ENCODE results near the gene TUBB1. TPM values are rescaled to one million over a fixed set of nuclear protein-coding genes. Genes with fewer than 3 reads are reported as not detected.

Gene TUBB1
- total and polyA plus RNA-seq, 2 of the 4 experiments (the other 2 are of a cell fraction): not detected

DNA sequence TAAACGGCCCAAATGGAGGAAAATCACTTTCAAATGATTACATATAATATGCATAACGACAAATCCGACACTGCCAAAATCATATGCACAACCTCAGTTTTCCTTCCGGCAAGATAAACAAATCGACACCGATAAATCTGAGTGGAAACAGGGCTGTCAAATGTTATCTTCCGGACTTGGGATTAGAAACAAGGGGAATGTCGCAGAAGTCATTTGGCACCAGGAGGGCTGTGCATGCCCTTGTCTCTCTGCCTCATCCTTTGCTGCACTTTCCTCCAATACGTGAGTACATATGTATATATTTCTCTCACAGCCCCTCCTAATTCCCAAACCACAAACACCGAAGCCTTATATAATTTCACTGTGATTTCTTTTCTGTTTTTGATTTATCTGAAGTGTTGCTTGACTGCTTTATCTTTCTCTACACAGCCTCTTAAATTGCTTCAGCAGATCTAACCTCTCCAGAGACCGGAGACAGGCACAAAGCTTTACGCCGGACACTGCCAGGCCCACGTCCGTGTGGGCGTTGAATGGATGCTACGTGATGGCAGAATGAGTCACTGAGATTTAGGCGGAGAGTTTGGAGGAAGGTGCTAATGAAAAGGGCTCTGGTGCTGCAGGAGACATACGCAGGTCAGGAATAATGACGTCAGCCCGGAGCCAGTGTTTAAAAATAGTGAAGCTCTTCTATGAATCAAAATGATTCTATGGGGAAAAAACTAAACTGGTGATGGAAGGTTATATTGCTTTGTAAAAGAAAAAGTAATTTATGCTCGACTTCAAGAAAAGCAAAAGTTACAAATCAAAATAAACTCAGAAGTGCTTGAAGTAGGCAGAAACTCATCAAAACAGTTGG, 44.4 kb downstream of the TUBB1 start:
- no peak overlapping the region for H2BK15ac ChIP-seq (ENCODE audit: low read depth, low read length)
- H3K79me1 ChIP-seq (ENCODE audit: low read depth in 1 of 2, low read length in 2 of 2): no peaks in the 10 kb centered on the region
- dilution Hi-C loops (cut with HindIII; ENCODE audit: low sequenced_read_pairs, unreplicated experiment): no loop called here
- H3K9me3 ChIP-seq (ENCODE audit: control insufficient read depth, insufficient read depth, low read length): no peaks in the 10 kb centered on the region
- no peaks in the 10 kb centered on the region for H3K9me1 ChIP-seq (ENCODE audit: insufficient read depth, low read length)
- TF ChIP-seq RCOR1 (IDR thresholded peaks at IDR 0.05; ENCODE audit: insufficient replicate concordance, low read length): no peak
- TF ChIP-seq, protein P1, sequence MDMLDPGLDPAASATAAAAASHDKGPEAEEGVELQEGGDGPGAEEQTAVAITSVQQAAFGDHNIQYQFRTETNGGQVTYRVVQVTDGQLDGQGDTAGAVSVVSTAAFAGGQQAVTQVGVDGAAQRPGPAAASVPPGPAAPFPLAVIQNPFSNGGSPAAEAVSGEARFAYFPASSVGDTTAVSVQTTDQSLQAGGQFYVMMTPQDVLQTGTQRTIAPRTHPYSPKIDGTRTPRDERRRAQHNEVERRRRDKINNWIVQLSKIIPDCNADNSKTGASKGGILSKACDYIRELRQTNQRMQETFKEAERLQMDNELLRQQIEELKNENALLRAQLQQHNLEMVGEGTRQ (IDR thresholded peaks at IDR 0.05; ENCODE audit: low read depth, low read length): no peak
- TF ChIP-seq, protein P2, sequence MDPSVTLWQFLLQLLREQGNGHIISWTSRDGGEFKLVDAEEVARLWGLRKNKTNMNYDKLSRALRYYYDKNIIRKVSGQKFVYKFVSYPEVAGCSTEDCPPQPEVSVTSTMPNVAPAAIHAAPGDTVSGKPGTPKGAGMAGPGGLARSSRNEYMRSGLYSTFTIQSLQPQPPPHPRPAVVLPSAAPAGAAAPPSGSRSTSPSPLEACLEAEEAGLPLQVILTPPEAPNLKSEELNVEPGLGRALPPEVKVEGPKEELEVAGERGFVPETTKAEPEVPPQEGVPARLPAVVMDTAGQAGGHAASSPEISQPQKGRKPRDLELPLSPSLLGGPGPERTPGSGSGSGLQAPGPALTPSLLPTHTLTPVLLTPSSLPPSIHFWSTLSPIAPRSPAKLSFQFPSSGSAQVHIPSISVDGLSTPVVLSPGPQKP (IDR thresholded peaks at IDR 0.05; ENCODE audit: borderline replicate concordance, low read depth, low read length): no peak
- TF ChIP-seq BHLHE40 (IDR thresholded peaks at IDR 0.05; ENCODE audit: low read depth, low read length): peak; percentile 70
- TF ChIP-seq FOS (IDR thresholded peaks at IDR 0.05; ENCODE audit: low read depth, low read length): peak; percentile 90
- peak; percentile 38; the same call in 1 of the 2 replicates for TF ChIP-seq POLR2A (IDR thresholded peaks at IDR 0.05; ENCODE audit: low read depth, low read length)
- no peak for TF ChIP-seq MAFK (IDR thresholded peaks at IDR 0.05; ENCODE audit: low read depth, low read length)
- no peak for TF ChIP-seq MXI1 (IDR thresholded peaks at IDR 0.05; ENCODE audit: borderline replicate concordance, low read depth, low read length)
- no peak for TF ChIP-seq SMC3 (IDR thresholded peaks at IDR 0.05; ENCODE audit: low read depth, low read length)
- H3K4me3 ChIP-seq (ENCODE audit: insufficient read depth, low read depth, low read length): no peak overlapping the region
- peak overlapping the region; percentile 37 for H3K4me2 ChIP-seq (ENCODE audit: low read depth, low read length)
- WGBS, 2 experiments (ENCODE audit: extremely low coverage in 2 of 2, insufficient read length in 1 of 2): 0% methylated on average over 4 of the region's 22 CpGs; no CpG with 5 or more reads in 1 of the 2 experiments
- in situ Hi-C loops (cut with MboI; ENCODE audit: low sequenced_read_pairs): no loop called here
- peaks cover 6% of the 10 kb centered on the region for H3K27me3 ChIP-seq (ENCODE audit: control insufficient read depth, insufficient read depth, low read length)
- peak; percentile 97 for ATAC-seq (ENCODE audit: low read depth)
- H3K23ac ChIP-seq (ENCODE audit: low read depth, low read length): no peak overlapping the region; the same call in 1 of the 2 replicates
- POLR2A ChIA-PET (ENCODE audit: unreplicated experiment): no interaction called here
- no peak overlapping the region for H3K4ac ChIP-seq (ENCODE audit: low read depth, low read length)
- peak overlapping the region in 1 of 2 experiments; percentile 36; a peak in 1 of 4 replicates for H4K8ac ChIP-seq (ENCODE audit: low read depth in 2 of 2, low read length in 2 of 2)
- no peaks in the 10 kb centered on the region for H3K36me3 ChIP-seq (ENCODE audit: control insufficient read depth, insufficient read depth, low read length)
- no peak overlapping the region for H3K27ac ChIP-seq (ENCODE audit: insufficient read depth, low read length)
- no peak overlapping the region for H2BK20ac ChIP-seq (ENCODE audit: low read depth, low read length)
- H2BK120ac ChIP-seq (ENCODE audit: low read depth, low read length): no peak overlapping the region
- H2AFZ ChIP-seq (replicated peaks; ENCODE audit: low read length, poor library complexity): peak overlapping the region; percentile 77
- no peak overlapping the region for H2AK9ac ChIP-seq (replicated peaks; ENCODE audit: low read depth, low read length, poor library complexity)
- intact Hi-C loops (cut with micrococcal nuclease): no loop called here
- no peak overlapping the region for H3K56ac ChIP-seq (ENCODE audit: extremely low read depth, insufficient read depth, low read length)
- H3K9ac ChIP-seq (ENCODE audit: low read depth, low read length): peak overlapping the region; percentile 39; the same call in 1 of the 2 replicates
- no peak overlapping the region; the same call in 1 of the 2 replicates for H3K18ac ChIP-seq (ENCODE audit: low read depth, low read length)
- H3K14ac ChIP-seq (replicated peaks; ENCODE audit: low read depth, low read length): no peak overlapping the region
- H4K20me1 ChIP-seq (ENCODE audit: insufficient read depth, low read length): no peaks in the 10 kb centered on the region
- H3K4me1 ChIP-seq (ENCODE audit: control insufficient read depth, insufficient read depth, low read length): peaks cover 2% of the 10 kb centered on the region; the same call in 1 of the 2 replicates
- DNase-seq: peak; percentile 95
- CTCF ChIA-PET: no interaction called here
- no TSS peak for BruUV-seq (replicated peaks)
- H2AK5ac ChIP-seq (ENCODE audit: low read depth, low read length): no peak overlapping the region
- no peak overlapping the region for H4K5ac ChIP-seq (ENCODE audit: low read depth, low read length)
- H4K91ac ChIP-seq (ENCODE audit: insufficient read depth, low read depth, low read length): no peak overlapping the region
- H2BK5ac ChIP-seq (ENCODE audit: low read depth, low read length, poor library complexity, severe bottlenecking): peak overlapping the region; percentile 14

Data from IMR-90 (cell line).